ENCODE data around the gene CHD6. TPM values are rescaled to one million over a fixed set of nuclear protein-coding genes. Genes with fewer than 3 reads are reported as not detected.

Gene CHD6
- total RNA-seq, 6 experiments from 2014 or later: 9.3 to 24.1 (median 16.6) TPM

DNA sequence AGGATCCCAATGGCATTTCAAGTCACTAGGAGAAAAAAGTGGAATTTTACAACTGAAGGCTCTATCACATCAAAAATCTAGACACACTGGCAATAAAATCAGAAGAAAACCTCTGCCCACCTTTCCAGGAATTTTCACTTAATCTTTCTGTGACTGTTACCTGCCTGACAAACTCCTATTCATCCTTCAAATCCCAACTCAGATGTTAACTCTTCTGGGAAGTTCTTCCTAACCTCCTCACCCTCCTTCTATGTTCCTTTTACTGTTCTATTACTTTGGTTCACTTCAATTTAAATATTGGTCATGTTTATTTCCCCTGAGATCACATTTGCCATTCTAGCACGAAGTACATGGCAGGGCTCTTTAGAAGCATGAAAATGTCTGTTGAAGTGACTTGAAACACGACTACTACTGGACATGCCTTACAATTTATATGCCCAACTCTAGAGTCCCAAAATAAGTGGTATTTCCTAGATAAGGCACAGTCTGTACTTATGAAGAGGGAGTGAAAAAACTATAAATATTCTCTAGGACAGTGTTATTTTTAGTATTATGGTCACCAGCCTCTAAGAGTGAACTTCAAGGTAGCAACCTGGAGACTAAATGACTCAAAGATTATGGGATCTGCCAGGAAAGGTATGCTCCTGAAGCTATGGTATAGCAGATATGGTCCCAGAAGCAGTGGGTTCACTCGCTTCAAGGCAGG, 17.1 kb downstream of the CHD6 start:
- TF ChIP-seq, protein P1, sequence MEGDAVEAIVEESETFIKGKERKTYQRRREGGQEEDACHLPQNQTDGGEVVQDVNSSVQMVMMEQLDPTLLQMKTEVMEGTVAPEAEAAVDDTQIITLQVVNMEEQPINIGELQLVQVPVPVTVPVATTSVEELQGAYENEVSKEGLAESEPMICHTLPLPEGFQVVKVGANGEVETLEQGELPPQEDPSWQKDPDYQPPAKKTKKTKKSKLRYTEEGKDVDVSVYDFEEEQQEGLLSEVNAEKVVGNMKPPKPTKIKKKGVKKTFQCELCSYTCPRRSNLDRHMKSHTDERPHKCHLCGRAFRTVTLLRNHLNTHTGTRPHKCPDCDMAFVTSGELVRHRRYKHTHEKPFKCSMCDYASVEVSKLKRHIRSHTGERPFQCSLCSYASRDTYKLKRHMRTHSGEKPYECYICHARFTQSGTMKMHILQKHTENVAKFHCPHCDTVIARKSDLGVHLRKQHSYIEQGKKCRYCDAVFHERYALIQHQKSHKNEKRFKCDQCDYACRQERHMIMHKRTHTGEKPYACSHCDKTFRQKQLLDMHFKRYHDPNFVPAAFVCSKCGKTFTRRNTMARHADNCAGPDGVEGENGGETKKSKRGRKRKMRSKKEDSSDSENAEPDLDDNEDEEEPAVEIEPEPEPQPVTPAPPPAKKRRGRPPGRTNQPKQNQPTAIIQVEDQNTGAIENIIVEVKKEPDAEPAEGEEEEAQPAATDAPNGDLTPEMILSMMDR (IDR thresholded peaks at IDR 0.05): no peak
- no peak for TF ChIP-seq POLR2A (IDR thresholded peaks at IDR 0.05)
- H3K4me1 ChIP-seq: no peaks in the 10 kb centered on the region
- H3K9me3 ChIP-seq: peaks cover 0 to 27% (median 16%) of the 10 kb centered on the region in 4 donors

DNA sequence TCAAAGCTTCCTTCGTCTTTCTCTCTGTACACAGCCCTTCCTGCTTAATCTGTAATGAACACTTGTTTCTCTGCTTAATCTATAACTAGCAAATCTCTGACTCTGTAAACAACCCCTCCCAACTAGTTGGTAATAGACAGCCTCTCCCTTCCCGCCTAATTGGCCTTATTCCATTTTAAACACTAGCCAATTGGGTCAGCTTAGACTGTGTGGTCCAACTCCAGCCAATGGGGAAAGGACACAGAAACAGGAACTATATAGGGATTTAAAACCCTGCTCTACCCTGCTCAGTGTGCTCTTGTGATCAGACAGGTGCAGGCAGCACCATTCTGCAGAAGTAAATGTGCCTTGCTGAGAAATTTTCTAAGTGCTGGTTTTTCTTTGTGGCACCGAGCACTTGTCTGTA, 18.5 kb downstream of the CHD6 start:
- H3K27me3 ChIP-seq: no peaks in the 10 kb centered on the region
- DNase-seq: no peak
- intact Hi-C loops (cut with DNase I): no loop called here
- H3K27ac ChIP-seq: no peak overlapping the region
- no peaks in the 10 kb centered on the region for H3K36me3 ChIP-seq
- H3K9me3 ChIP-seq: peaks cover 0 to 27% (median 16%) of the 10 kb centered on the region in 4 donors
- TF ChIP-seq POLR2A (IDR thresholded peaks at IDR 0.05): no peak
- TF ChIP-seq, protein P1 (IDR thresholded peaks at IDR 0.05): no peak
- peak; percentile 35 to 58 (median 55) for ATAC-seq
- 48% methylated on average over 3 of the region's 3 CpGs for WGBS (ENCODE audit: insufficient coverage, low coverage, low lambda C conversion rate, missing lambda C conversion rate)
- H3K4me1 ChIP-seq: no peaks in the 10 kb centered on the region
- no peak overlapping the region for H3K4me3 ChIP-seq

More for the DNA sequence above, 17.1 kb downstream of the CHD6 start:
- no peak overlapping the region for H3K27ac ChIP-seq
- no peak for ATAC-seq
- no peak overlapping the region for H3K4me3 ChIP-seq
- H3K27me3 ChIP-seq: no peaks in the 10 kb centered on the region
- 82% methylated on average over 3 of the region's 3 CpGs for WGBS (ENCODE audit: insufficient coverage, low coverage, low lambda C conversion rate, missing lambda C conversion rate)
- intact Hi-C loops (cut with DNase I): no loop called here
- no peak for DNase-seq
- H3K36me3 ChIP-seq: no peaks in the 10 kb centered on the region

- DNase-seq (no peak), ATAC-seq (no peak)
- Histone ChIP-seq H3K4me1 (peaks cover 0 to under 1% (median 0%) of the 10 kb centered on the region in 4 donors), H3K4me3 (no peak overlapping the region), H3K27ac (no peak overlapping the region), H3K36me3 (no peaks in the 10 kb centered on the region), H3K9me3 (peaks cover 0 to 27% (median 16%) of the 10 kb centered on the region in 4 donors), H3K27me3 (no peaks in the 10 kb centered on the region)
- 97% methylated on average over 5 of the region's 6 CpGs for WGBS (ENCODE audit: insufficient coverage, low coverage, low lambda C conversion rate, missing lambda C conversion rate)
- TF ChIP-seq, protein P1 (IDR thresholded peaks at IDR 0.05): no peak
- TF ChIP-seq POLR2A (IDR thresholded peaks at IDR 0.05): no peak
- intact Hi-C loops (cut with DNase I): no loop called here
Observed at GRCh38 chr20:41598719-41599118, 19.5 kb downstream of the CHD6 start.

- H3K9me3 ChIP-seq: peaks cover 0 to 10% (median 7%) of the 10 kb centered on the region in 4 donors
- H3K4me3 ChIP-seq: no peak overlapping the region
- no peak overlapping the region for H3K27ac ChIP-seq
- H3K36me3 ChIP-seq: no peaks in the 10 kb centered on the region
- ATAC-seq (peak; percentile 62 to 84 (median 74)), DNase-seq (no peak)
- TF ChIP-seq, protein P1 (IDR thresholded peaks at IDR 0.05): no peak
- no peak for TF ChIP-seq POLR2A (IDR thresholded peaks at IDR 0.05)
- H3K27me3 ChIP-seq: no peaks in the 10 kb centered on the region
- intact Hi-C loops (cut with DNase I): no loop called here
- peaks cover 0 to 11% (median 1%) of the 10 kb centered on the region in 4 donors for H3K4me1 ChIP-seq
- WGBS (ENCODE audit: insufficient coverage, low coverage, low lambda C conversion rate, missing lambda C conversion rate): 42% methylated on average over 3 of the region's 8 CpGs
Observed at GRCh38 chr20:41594514-41595322, 23.5 kb downstream of the CHD6 start.

Data from right lobe of liver (tissue), 6 donors.